GM06990 (cell line): ENCODE results near the gene CFAP61.
"Not testable (repeated sequence)": the region's sequence is repeated elsewhere in the genome, so short reads cannot be mapped to it uniquely, and the experiment has no call there.

Experiments
- DNase-seq: peaks from one replicate; pipeline ENCODE4 v3.0.0-alpha.2; 2011; ENCODE audit not compliant: insufficient read length; ENCODE audit errors: extremely low read depth
- H3K27me3 ChIP-seq: replicated peaks from 2 replicates; pipeline ENCODE4 v1.6.0; 2011; ENCODE audit warnings: low read length; ENCODE audit not compliant: control insufficient read depth, insufficient read depth
- H3K36me3 ChIP-seq: 2 replicates; pipeline ENCODE4 v1.5.1; 2011; ENCODE audit warnings: low read length; ENCODE audit not compliant: control insufficient read depth, insufficient read depth
- H3K4me3 ChIP-seq: replicated peaks from 2 replicates; pipeline ENCODE4 v1.5.1; 2011; ENCODE audit warnings: low read depth, mild to moderate bottlenecking, control low read depth, low read length
- TF ChIP-seq, protein P1 (sequence below): IDR thresholded peaks from 2 replicates; pipeline ENCODE4 v1.5.1; 2011; ENCODE audit warnings: low read length, control low read depth, mild to moderate bottlenecking, inconsistent platforms; ENCODE audit not compliant: insufficient read depth, poor library complexity, severe bottlenecking

The CFAP61 gene

DNA sequence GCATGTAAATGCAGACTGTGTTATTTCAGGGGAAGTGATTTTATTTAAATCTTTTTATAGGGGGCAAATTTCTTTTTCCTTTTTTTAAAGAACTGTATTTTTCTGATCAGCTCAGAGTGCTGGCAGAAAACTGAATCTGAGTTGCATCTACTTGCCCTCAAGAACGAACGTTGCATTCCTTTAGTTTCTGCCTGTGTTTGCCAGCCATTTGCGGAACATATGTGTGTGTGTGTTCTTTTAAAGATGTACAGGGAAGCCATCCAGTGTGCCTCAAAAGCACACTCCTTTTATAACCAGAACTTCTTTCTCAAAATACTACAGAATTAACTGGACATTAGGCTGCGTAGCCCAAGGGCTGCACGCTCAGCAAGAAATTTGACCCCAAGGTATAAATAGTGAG, 289.7 kb downstream of the CFAP61 start:
- DNase-seq = no peak
- Histone ChIP-seq H3K27me3 (no peaks in the 10 kb centered on the region), H3K4me3 (no peak overlapping the region), H3K36me3 (no peaks in the 10 kb centered on the region)
- TF ChIP-seq, protein P1, sequence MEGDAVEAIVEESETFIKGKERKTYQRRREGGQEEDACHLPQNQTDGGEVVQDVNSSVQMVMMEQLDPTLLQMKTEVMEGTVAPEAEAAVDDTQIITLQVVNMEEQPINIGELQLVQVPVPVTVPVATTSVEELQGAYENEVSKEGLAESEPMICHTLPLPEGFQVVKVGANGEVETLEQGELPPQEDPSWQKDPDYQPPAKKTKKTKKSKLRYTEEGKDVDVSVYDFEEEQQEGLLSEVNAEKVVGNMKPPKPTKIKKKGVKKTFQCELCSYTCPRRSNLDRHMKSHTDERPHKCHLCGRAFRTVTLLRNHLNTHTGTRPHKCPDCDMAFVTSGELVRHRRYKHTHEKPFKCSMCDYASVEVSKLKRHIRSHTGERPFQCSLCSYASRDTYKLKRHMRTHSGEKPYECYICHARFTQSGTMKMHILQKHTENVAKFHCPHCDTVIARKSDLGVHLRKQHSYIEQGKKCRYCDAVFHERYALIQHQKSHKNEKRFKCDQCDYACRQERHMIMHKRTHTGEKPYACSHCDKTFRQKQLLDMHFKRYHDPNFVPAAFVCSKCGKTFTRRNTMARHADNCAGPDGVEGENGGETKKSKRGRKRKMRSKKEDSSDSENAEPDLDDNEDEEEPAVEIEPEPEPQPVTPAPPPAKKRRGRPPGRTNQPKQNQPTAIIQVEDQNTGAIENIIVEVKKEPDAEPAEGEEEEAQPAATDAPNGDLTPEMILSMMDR = no peak

DNA sequence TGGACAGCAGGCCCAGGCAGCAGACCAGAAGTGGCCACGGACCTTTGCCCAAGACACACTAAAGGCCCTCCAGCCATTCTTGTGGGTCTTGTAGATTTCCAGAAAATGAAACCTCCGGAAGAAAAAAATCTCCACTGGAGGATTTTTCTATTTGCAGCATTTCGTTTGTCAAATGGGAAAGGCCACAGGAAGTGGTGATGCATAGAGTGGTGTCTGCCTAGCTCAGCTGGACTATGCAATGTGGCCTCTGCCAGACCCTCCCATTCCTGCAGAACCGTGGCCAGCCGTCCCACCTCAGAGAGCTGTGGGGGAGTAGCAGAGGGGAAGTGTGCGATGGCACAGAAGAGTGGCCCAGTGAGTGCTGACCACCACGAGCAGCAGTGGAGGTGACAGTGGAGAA, 291.6 kb downstream of the CFAP61 start:
- Histone ChIP-seq H3K27me3 (no peaks in the 10 kb centered on the region), H3K36me3 (no peaks in the 10 kb centered on the region), H3K4me3 (no peak overlapping the region)
- DNase-seq = no peak
- TF ChIP-seq, protein P1 = no peak

DNA sequence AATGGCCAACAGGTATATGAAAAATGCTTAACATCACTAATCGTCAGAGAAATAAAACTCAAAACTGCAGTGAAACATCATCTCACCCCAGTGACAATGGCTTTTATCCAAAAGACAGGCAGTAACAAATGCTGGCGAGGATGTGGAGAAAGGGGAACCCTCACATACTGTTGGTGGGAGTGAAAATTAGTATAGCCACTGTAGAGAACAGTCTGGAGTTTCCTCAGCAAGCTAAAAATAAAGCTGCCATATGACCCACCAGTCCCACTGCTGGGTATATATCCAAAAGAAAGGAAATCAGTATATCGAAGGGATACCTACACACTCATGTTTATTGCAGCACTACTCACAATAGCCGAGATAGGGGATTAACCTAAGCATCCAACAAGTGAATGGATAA, 292.1 kb downstream of the CFAP61 start:
- no peaks in the 10 kb centered on the region for H3K27me3 ChIP-seq
- TF ChIP-seq, protein P1 = no peak
- no peak for DNase-seq

GRCh38 chr20:20353576-20353975, 301.2 kb downstream of the CFAP61 start:
- Histone ChIP-seq H3K36me3 (no peaks in the 10 kb centered on the region), H3K27me3 (no peaks in the 10 kb centered on the region), H3K4me3 (no peak overlapping the region)
- TF ChIP-seq, protein P1 = no peak
- no peak for DNase-seq

More for the DNA sequence above, 292.1 kb downstream of the CFAP61 start:
- H3K4me3 ChIP-seq = no peak overlapping the region
- H3K36me3 ChIP-seq = no peaks in the 10 kb centered on the region

DNA sequence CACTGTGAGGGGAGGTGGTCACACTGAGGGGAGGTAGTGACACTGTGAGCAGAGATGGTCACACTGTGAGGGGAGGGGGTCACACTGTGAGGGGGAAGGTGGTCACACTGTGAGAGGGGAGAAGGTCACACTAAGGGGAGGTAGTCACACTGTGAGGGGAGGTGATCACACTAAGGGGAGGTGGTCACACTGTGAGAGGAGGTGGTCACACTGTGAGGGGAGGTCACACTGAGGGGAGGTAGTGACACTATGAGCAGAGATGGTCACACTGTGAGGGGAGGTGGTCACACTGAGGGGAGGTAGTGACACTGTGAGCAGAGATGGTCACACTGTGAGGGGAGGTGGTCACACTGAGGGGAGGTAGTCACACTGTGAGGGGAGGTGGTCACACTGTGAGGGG, 303.2 kb downstream of the CFAP61 start:
- not testable (repeated sequence) for H3K4me3 ChIP-seq, H3K27me3 ChIP-seq, H3K36me3 ChIP-seq, DNase-seq

DNA sequence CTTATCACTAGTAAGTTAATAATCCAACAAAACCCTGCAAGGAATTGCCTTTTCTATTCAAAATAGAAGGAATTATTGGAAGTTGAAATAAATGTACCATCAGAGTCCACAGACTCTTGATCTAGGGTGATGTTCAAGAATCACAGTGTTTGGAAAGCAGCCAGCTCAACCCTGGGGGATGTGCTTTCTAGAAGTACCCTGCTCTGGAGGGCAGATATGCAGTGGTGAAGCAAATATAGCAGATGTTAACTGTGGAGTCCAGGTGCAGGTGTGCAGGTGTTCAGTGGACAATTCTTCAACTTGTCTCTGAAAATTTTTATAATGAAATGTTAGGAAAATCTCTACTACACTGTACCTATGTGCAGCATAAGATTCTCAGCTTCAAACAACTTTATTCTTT, 306.5 kb downstream of the CFAP61 start:
- TF ChIP-seq, protein P1 = no peak
- peaks cover 2% of the 10 kb centered on the region for H3K27me3 ChIP-seq
- no peaks in the 10 kb centered on the region for H3K36me3 ChIP-seq
- no peak overlapping the region for H3K4me3 ChIP-seq
- no peak for DNase-seq
